ENCODE data around the gene CCDC27.

GRCh38 chr1:3817821-3818597 is 65.8 kb downstream of the CCDC27 start:
- no peak for TF ChIP-seq CTCF (IDR thresholded peaks at IDR 0.05; ENCODE audit: control extremely low read depth in 1 of 3, insufficient read depth in 1 of 3, low read depth in 1 of 3, low read length in 3 of 3)
- TF ChIP-seq GABPA (IDR thresholded peaks at IDR 0.05; ENCODE audit: borderline replicate concordance, insufficient read depth, low read length): no peak
- no peak for TF ChIP-seq TBP (IDR thresholded peaks at IDR 0.05; ENCODE audit: low read depth, low read length)
- TF ChIP-seq JUND (IDR thresholded peaks at IDR 0.05; ENCODE audit: low read length): no peak

Measured in H1 (cell line).